ENCODE results near the gene AUTS2. TPM values are rescaled to one million over a fixed set of nuclear protein-coding genes. Genes with fewer than 3 reads are reported as not detected.

AUTS2 gene
- total RNA-seq, 3 donors from 2014 or later, result 31.5 to 94.3 (median 81.3) TPM

- intact Hi-C loops (cut with DNase I; ENCODE audit: low total_unique reads), result loop anchor here (5.0 kb wide), 1 partner anchor 1791 kb away; no protein-coding TSS in a partner anchor
- no peak overlapping the region for H3K27ac ChIP-seq
- H3K27me3 ChIP-seq, result no peaks in the 10 kb centered on the region
- H3K4me1 ChIP-seq, result no peaks in the 10 kb centered on the region
- H3K9me3 ChIP-seq, result no peaks in the 10 kb centered on the region
- no peak for DNase-seq (ENCODE audit: low spot score in 2 of 2)
- TF ChIP-seq POLR2A (IDR thresholded peaks at IDR 0.05) (no peak), POLR2AphosphoS5 (IDR thresholded peaks at IDR 0.05) (no peak), CTCF (IDR thresholded peaks at IDR 0.05) (no peak)
- H3K4me3 ChIP-seq, result no peak overlapping the region
- no peaks in the 10 kb centered on the region for H3K36me3 ChIP-seq
Observed at GRCh38 chr7:70043015-70043538, 444.8 kb downstream of the AUTS2 start.

- Histone ChIP-seq H3K4me3 (no peak overlapping the region), H3K36me3 (no peaks in the 10 kb centered on the region), H3K4me1 (no peaks in the 10 kb centered on the region), H3K27ac (no peak overlapping the region), H3K9me3 (no peaks in the 10 kb centered on the region), H3K27me3 (no peaks in the 10 kb centered on the region)
- TF ChIP-seq POLR2AphosphoS5 (IDR thresholded peaks at IDR 0.05), result no peak
- TF ChIP-seq POLR2A (IDR thresholded peaks at IDR 0.05), result no peak
- no peak for TF ChIP-seq CTCF (IDR thresholded peaks at IDR 0.05)
- DNase-seq (ENCODE audit: low spot score in 2 of 2), result no peak
- intact Hi-C loops (cut with DNase I; ENCODE audit: low total_unique reads), result loop anchor here (5.0 kb wide), 1 partner anchor 1792 kb away; no protein-coding TSS in a partner anchor
Observed at GRCh38 chr7:70044064-70044463, 445.8 kb downstream of the AUTS2 start.

GRCh38 chr7:70044525-70044924, 446.2 kb downstream of the AUTS2 start:
- no peak for DNase-seq (ENCODE audit: low spot score in 2 of 2)
- Histone ChIP-seq H3K27ac (no peak overlapping the region), H3K27me3 (no peaks in the 10 kb centered on the region), H3K4me1 (no peaks in the 10 kb centered on the region), H3K9me3 (no peaks in the 10 kb centered on the region), H3K4me3 (no peak overlapping the region), H3K36me3 (no peaks in the 10 kb centered on the region)
- intact Hi-C loops (cut with DNase I; ENCODE audit: low total_unique reads), result loop anchor here (5.0 kb wide), 1 partner anchor 1792 kb away; no protein-coding TSS in a partner anchor
- no peak for TF ChIP-seq CTCF (IDR thresholded peaks at IDR 0.05)
- TF ChIP-seq POLR2AphosphoS5 (IDR thresholded peaks at IDR 0.05), result no peak
- TF ChIP-seq POLR2A (IDR thresholded peaks at IDR 0.05), result no peak

GRCh38 chr7:70044981-70045380, 446.7 kb downstream of the AUTS2 start:
- TF ChIP-seq CTCF (IDR thresholded peaks at IDR 0.05), result no peak
- no peak for TF ChIP-seq POLR2AphosphoS5 (IDR thresholded peaks at IDR 0.05)
- TF ChIP-seq POLR2A (IDR thresholded peaks at IDR 0.05), result no peak
- no peaks in the 10 kb centered on the region for H3K27me3 ChIP-seq
- H3K27ac ChIP-seq, result no peak overlapping the region
- no peaks in the 10 kb centered on the region for H3K36me3 ChIP-seq
- no peaks in the 10 kb centered on the region for H3K9me3 ChIP-seq
- H3K4me3 ChIP-seq, result no peak overlapping the region
- intact Hi-C loops (cut with DNase I; ENCODE audit: low total_unique reads), result loop anchor here (5.0 kb wide), 1 partner anchor 1793 kb away; no protein-coding TSS in a partner anchor
- no peak for DNase-seq (ENCODE audit: low spot score in 2 of 2)
- no peaks in the 10 kb centered on the region for H3K4me1 ChIP-seq

- no peak for DNase-seq (ENCODE audit: low spot score in 2 of 2)
- intact Hi-C loops (cut with DNase I; ENCODE audit: low total_unique reads), result no loop called here
- no peaks in the 10 kb centered on the region for H3K36me3 ChIP-seq
- no peak overlapping the region for H3K27ac ChIP-seq
- no peaks in the 10 kb centered on the region for H3K9me3 ChIP-seq
- no peak for TF ChIP-seq CTCF (IDR thresholded peaks at IDR 0.05)
- no peak for TF ChIP-seq POLR2AphosphoS5 (IDR thresholded peaks at IDR 0.05)
- no peak for TF ChIP-seq POLR2A (IDR thresholded peaks at IDR 0.05)
- no peaks in the 10 kb centered on the region for H3K4me1 ChIP-seq
- H3K4me3 ChIP-seq, result no peak overlapping the region
- H3K27me3 ChIP-seq, result no peaks in the 10 kb centered on the region
Observed at GRCh38 chr7:70047384-70047783, 449.1 kb downstream of the AUTS2 start.

Data from breast epithelium (tissue), 4 donors.